DND-41 (cell line): Measurements from ENCODE around the gene PPP1R12A.

Experiments used
- EZH2 ChIP-seq: IDR thresholded peaks from 3 replicates; pipeline ENCODE4 v1.6.1; 2012; ENCODE audit warnings: borderline replicate concordance, low read depth, mild to moderate bottlenecking, moderate library complexity, low read length, inconsistent platforms; ENCODE audit not compliant: severe bottlenecking
- TF ChIP-seq, protein P1 (sequence below): IDR thresholded peaks from 2 replicates; pipeline ENCODE4 v1.5.1; 2012; ENCODE audit warnings: borderline replicate concordance, low read length, moderate library complexity, mild to moderate bottlenecking; ENCODE audit not compliant: poor library complexity, severe bottlenecking; ENCODE audit errors: extremely low read depth

GRCh38 chr12:79725987-79726386, 208.9 kb downstream of the PPP1R12A start:
- TF ChIP-seq, protein P1, sequence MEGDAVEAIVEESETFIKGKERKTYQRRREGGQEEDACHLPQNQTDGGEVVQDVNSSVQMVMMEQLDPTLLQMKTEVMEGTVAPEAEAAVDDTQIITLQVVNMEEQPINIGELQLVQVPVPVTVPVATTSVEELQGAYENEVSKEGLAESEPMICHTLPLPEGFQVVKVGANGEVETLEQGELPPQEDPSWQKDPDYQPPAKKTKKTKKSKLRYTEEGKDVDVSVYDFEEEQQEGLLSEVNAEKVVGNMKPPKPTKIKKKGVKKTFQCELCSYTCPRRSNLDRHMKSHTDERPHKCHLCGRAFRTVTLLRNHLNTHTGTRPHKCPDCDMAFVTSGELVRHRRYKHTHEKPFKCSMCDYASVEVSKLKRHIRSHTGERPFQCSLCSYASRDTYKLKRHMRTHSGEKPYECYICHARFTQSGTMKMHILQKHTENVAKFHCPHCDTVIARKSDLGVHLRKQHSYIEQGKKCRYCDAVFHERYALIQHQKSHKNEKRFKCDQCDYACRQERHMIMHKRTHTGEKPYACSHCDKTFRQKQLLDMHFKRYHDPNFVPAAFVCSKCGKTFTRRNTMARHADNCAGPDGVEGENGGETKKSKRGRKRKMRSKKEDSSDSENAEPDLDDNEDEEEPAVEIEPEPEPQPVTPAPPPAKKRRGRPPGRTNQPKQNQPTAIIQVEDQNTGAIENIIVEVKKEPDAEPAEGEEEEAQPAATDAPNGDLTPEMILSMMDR: no peak
- TF ChIP-seq EZH2: no peak
